Loucy (cell line): ENCODE data around the gene ACADM.

Experiments
- CTCF ChIP-seq: fragments of 200-600 bp; sonication (generic); conservative IDR thresholded peaks from 2 replicates; pipeline ENCODE4 v1.5.1; 2014; ENCODE audit warnings: mild to moderate bottlenecking, antibody characterized with exemption, low read length
- EZH2phosphoT487 ChIP-seq: fragments of 200-600 bp; IDR thresholded peaks from 2 replicates; pipeline ENCODE4 v1.6.1; 2018; ENCODE audit warnings: antibody characterized with exemption, mild to moderate bottlenecking, moderate library complexity, borderline replicate concordance

GRCh38 chr1:75785983-75786853, 61.7 kb downstream of the ACADM start, which contains the start of gene RABGGTB:
- TF ChIP-seq CTCF (no peak), EZH2phosphoT487 (no peak)
